DMS 273 (cell line): ENCODE measurements around the gene PPFIBP1.
"Not testable (repeated sequence)": the region's sequence is repeated elsewhere in the genome, so short reads cannot be mapped to it uniquely, and the experiment has no call there.

ENCODE experiments used
- DNase-seq: peaks from one replicate; lab custom pipeline; 2025; ENCODE audit not compliant: unreplicated experiment; lab: John Stamatoyannopoulos, UW

Gene PPFIBP1

DNA sequence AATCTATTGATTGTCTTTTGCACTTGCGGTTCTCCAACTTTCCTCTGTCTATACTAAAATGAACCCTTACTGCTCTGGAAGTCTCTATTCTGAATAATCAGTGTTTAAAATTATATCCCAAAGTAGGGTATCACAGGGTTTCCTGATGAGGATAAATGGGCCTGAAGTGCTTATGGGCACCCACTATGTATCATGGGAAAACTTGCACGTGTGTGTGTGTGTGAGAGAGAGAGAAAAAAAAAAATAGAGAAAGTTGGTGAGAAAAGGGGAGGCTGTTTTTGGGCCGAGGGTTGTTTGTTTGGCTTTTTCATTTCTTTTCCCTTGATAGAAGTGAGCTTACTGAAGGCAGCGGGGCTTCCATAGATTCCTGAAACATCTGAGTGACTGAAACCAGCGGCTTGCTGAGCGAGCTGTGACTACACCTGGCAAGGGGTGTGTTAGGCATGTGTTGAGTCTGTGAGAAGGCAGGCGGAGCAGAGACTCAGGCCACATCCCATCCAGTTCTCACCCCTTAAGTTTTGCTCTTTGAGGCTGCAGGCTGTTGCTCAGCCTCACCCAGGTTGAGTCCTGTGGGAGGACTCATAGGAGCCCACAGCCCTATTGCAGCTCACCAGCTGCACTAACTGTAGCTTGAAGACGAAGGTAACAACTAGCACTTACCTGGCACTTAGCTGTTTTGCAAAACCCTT is 17.2 kb downstream of the PPFIBP1 start:
- no peak for DNase-seq

DNA sequence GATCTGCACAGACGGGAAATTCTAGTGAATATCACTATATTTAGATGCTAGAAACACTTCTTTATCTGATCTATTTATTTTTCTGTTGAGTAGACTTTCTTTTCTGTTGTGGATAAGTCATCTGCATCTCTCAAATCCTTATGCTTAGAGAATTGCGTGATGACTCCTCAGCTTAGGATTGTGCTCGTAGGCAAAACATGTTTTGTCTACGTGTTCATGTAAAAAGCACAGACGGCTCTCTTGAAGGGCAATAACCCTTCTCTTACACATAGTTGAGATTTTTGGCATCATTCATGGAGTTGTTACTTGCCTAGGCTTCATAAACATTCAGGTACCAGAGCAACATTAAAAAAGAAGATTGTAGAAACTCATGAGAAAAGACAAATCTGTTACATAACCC is 18.6 kb downstream of the PPFIBP1 start:
- DNase-seq = no peak

DNA sequence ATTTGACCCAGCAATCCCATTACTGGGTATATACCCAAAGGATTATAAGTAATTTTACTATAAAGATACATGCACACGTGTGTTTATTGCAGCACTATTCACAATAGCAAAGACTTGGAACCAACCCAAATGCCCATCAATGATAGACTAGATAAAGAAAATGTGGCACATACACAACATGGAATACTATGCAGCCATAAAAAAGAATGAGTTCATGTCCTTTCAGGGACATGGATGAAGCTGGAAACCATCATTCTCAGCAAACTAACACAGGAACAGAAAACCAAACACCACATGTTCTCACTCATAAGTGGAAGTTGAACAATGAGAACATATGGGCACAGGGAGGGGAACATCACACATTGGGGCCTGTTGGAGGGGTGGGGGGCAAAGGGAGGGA is 20.9 kb downstream of the PPFIBP1 start:
- DNase-seq = not testable (repeated sequence)

DNA sequence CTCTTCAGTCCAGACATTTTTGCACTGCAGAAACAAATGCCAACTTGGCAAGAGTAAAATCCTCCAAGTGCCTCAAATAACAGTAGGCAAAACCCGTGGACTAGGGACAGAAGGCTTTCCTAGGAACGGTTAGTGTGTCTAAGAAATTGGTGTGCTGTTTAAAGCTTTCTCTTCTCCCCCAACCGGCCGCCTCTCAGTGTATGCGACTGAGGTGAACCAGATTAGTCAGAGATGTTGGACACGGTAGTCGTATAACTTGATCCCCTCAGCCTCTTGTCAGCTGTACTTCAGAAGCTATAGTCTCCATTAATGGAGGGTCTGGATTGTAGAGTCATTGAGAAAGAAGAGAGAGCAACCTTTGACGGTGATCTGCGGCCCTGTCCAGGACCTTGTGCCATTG is 21.7 kb downstream of the PPFIBP1 start:
- peak; percentile 32 for DNase-seq

DNA sequence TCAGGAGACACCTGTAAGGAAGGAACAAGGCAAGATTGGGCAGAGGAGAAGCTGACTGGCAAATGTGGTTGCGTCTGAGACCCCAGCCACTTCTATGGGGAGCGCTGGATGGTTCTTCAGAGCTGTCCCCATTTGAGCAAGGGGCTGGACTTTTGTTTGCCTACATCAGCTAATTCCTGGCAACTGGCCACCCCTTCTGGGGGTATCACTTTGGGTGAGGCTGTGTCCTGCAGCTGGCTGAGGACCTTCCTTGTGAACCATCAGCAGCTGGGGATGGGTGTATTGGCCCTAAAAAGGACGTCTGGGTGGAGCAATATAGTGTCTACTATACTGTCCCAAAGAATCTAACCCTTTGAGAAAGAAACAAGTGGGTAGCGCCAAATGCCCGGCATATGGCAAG is 23.6 kb downstream of the PPFIBP1 start:
- no peak for DNase-seq

DNA sequence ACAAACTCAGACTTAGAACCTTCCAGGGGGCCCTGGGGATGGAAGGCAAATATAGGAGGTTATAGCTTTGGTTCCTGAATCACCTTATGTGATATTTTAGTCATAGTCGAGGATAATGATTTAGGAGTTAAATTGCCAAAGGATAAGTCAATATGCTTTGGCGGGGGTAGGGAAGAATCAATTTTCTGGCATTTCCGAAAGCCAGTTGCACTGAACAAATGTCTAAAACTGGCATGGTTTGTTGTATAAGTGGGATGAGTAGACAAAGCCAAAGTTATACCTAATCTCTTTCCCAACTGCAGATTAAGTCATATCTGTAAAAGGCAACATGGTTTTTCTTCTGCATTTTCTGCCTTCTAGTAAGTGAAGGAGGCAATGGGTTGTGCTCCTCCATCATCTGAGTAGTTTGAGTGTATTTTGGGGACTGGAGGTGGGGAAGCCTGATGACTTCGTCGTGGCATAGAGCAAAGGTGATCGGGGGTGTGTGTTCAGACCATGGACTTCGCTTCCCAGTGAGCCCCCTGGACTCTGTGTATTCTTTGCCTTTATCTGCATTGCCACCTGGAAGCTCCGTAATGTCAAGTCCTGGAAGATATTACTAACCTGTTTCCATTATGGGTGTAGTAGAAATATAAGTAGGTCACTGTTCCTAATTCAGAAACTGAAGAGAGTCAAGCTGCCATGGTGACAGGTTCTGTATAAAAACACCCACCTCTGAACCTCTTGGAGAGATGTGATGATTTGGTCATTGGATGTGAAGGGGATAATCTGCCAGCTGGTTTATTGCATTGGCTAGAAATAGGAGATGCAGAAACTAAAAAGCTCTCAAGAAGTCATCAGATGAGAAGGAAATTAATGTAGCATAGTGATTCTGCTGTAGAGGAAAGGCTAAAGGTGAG is 24.5 kb downstream of the PPFIBP1 start:
- no peak for DNase-seq

DNA sequence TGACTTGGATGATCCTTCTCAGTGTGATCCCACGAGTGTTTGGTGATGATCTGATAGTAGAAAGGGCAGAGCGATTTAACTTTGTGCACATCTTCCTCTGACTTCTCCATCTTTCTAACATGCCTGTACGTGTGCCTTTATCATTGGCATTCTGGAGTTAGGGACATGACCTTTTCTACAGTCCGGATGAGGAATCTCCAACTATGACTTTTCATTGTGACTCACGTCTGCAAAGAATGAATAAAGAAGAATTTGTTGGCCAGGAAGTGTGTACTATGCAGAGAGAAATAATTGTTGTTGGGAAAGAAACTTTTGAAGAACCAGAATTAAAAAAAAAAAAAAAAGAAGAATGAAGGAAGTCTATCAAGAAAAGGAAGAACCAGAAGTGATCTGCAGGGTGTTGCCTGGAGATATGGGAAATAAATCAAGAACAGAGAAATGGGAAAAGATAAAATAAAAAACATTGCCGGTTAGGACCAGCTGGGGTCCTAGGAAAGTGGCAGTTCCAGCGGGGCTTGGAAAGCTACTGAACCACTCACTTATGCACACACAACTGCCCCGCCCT is 25.3 kb downstream of the PPFIBP1 start:
- no peak for DNase-seq

DNA sequence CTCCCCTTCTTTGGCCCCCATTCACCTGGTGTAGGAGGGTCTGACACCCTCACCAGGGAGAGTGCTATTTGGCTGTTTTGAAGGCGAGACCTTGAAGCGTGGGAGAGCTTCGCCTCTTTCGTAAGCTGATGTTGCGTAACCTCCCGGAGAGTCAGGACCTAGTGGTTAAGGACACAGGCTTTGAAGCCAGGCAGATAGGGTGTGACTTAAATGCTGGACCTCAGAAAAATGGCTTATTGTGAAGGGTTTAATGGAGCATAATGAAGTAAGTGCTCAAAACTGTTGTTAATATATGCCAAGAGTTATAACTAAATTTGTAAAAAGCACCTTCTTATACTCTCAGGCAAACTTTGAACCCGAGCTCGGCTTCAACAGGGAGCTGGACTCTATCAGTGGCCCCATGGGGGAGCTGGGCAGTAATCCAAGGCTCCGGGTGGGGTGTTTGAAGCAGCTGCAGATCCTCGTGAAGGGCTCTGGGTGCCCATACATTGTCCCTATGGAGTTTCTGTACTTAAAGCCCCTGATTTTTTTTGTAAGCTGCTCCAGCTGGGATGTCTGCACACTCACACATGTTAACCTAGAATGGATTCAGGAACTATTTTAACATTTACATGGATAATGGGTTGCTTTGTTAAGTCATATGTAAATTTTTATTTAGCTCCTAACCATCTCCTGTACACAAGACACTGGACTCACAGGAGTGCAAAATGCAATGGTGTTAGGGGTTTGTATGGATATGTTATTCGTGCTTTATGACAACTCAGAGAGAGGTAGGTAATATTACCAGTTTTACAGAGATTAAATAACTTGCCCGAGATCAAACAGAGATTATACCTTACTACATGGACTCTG is 26.0 kb downstream of the PPFIBP1 start:
- peak; percentile 64 for DNase-seq

DNA sequence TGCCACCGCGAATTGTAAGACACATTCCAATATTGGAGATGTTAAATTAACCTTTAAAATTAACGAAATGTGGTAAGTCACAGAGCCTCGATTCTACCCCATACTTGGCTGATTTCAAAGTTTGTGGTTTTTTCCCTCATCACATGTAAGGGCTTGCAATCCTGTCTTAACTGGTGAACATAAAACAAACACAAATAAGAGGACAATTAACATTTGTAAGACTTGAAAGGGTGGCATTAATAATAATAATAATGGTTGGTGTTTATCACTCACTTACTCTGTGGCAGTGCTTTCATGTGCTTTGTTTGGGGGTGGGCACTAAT is 26.6 kb downstream of the PPFIBP1 start:
- no peak for DNase-seq

DNA sequence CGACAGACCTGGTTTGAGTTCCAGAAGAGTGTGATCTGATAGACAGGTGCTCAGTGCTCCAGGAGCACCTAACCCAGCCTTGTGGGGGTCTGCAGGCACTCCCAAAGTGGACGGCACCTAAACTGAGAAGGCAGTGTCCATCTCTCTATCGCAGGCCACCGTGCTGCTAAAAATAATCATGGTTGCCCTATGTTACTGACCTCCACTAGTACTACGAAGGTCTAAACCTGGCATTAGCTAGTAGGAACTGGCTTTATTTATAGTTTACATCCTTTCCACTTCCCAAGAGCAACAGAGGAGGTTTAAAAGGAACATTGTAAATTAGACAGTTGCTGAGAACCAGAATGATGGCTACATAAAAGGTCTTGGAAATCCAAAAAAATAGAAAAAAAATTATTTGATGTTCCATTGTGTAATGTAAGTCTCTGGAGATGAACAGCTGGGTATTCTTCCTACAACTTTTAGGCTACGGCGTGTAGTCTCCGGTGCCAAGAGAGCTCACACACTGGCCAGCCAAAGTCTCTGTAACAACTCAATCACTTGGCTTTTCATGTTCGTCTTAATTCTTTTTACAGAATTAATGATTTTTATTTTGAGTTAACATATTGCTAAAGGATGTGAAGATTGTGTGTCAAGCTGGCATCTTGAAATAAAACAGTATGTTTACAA is 27.3 kb downstream of the PPFIBP1 start:
- DNase-seq = no peak

DNA sequence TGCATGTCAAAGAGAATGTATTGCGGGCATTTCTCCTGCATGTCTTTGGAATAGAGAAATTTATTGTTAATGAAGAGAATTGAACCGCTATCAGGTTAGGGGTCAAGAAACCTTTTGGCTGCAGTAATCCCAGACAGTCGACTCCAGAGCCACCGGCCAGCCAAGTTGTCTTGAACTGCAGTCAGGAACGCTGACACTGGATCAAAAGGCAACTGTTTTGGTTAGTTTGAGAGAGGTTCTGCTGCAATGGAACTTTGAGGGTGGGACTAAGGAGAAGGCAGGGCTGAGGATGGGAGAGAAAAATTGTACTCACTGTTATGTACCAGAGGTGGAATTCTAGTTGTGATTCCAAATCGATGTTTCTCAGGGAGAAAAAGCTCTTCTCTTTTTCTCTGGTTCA is 28.2 kb downstream of the PPFIBP1 start:
- DNase-seq = no peak

DNA sequence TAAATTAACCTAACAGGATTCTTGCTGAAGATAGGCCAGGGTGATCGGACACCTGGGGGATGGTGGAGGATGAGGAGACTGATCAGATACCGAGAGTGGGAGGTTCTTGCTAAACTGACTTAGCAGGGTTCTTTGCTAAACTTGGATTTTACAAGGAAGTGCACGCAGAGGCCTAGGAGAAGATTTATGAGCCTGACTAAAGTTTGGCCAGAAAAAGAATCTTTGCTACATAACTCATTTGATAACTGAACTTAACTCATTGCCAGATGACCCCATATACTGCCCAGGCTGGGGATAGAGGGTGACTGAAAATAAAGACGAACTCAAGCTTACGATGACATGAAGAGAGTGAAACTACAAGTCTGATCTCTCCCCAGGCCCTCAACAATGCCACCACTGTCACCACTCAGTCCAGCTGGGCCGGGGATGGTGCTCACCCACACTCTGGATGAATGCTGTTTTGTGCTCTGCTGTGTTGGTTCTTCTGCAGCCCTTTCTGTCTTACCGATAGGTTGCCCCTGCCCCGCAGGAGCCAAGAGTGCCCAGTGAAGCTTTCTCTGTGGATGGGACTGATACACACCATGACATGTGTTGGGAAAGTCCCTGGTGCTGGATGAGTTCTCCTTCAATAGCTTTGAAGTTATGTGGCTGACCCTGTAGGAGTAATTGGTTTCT is 29.0 kb downstream of the PPFIBP1 start:
- DNase-seq = no peak

DNA sequence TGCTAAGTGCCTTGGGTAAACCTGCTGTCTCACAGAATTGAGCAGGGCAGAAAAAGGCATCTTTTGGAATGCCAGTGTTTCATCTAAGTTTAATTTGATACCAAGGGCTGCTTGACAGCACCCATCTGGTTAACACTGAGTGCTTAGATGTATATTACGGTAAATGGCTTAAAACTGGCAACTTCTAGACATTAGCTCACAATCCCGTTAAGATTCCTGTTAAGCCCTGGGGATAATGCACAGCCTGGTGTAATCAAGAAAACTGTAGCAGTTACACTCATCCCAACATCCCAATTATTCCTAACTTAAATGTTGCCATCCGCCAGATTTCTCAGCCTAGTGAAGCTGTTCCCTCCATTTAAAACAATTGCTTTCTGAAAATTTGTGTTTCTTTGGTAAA is 29.9 kb downstream of the PPFIBP1 start:
- peak; percentile 9 for DNase-seq

DNA sequence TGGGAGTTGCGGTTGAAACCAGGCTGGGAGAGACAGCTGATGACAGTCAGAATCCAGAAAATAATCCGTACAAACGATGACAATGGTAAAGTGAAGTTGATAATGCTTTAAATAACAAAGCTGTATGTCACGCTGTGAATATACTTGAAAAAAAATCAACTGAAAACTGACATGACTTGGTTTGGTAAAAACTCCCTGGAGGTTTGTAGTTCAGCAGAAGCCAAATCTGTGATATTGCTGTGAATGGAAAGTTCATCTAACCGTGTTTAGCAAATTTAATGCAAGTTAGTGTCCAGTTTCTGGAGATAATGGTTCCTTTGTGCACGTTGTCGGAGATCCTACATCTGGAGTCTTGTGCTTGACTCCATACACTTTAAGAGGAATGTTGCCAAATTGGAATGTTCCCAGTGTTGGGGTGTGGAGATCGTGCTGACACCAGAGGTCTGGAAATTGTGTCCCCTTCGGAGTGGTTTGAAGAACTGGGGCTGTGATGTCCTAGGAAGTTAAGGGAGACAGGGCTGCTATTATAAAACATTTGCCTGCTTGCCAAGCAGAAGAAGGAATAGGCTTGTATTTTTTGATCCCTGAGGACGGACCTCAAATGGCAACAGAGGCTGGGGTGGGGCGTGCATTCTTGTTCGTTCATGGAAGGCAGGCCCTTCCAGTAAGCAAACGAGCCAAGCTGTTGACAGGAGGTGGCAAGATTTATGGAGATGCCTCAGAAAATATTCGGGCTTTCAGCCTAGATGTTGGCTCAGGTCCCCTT is 30.6 kb downstream of the PPFIBP1 start:
- peak; percentile 81 for DNase-seq

DNA sequence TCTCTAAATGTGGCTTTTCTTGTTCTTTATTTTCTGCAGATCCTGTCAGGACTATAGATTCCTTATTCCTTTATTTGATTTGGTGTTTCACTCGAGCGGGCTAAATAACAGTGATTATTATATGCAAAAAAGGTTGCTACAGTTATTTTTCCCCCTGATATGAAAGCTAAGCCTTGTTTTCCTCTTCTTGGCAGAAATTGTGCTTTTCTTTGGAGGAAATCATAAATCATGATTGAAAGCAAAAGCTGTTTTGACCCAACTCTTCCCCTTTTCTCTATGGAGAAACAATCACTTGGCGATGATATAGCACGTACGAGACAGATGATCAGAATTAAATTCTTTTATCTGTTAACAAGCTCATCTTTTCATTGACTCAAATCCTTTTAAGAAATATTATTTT is 31.4 kb downstream of the PPFIBP1 start:
- DNase-seq = no peak

DNA sequence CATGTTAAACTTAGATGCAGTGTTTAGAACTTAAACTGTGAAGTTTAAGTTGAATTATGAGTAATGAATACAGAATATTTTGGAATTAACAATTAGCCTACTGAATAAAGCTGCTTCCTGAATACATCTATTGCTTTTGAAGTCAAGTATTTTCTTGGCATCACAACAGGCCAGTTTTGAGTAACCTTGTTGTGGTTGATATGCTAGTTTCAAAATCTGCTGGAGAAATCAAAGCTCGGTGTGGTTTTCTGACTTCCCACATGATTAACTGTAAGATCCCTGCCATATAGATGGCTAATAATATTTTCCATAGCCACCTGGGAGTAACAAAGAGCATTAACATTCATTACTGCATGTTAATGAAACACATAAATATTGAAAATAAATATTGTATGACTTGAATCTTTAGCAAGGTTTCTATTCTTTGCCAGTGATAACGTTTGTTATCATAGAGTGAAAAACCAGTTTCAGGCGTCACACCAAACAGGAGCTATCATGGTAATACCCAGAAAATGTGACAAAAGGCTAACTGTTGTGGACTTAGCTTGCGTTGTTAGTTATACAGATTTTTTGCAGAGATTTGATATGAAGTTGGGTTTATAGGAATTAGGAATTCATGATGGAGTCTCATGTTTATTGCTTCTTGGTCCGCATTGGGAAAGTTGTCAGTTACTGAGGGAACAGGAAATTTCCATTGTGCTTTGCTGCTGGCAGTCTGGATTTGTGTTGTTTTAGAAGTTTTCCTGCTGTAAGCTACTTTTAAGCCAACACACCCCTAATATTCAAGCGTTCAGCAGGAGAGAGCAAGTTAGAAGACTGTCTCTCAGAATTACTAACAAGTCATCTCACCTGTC is 32.1 kb downstream of the PPFIBP1 start:
- peak; percentile 2 for DNase-seq

DNA sequence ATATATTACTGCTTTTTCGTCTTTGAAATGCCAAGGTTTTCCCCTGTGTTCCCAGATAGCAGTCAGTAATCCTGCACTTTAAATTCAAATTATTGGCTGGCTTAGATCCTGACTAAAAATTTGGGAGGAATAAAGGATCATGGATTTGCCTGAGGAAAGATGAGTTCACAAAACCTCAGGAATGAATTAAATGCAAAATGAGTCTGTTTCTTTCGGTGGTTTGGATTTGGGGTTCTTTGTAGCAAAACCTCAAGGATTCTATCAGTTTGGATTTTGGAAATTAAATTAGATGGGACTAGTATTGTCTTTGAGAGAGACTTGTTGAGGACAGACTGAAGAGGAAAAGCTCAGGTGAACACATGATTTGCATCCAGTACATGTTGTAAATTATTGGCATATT is 36.1 kb downstream of the PPFIBP1 start:
- DNase-seq = no peak

DNA sequence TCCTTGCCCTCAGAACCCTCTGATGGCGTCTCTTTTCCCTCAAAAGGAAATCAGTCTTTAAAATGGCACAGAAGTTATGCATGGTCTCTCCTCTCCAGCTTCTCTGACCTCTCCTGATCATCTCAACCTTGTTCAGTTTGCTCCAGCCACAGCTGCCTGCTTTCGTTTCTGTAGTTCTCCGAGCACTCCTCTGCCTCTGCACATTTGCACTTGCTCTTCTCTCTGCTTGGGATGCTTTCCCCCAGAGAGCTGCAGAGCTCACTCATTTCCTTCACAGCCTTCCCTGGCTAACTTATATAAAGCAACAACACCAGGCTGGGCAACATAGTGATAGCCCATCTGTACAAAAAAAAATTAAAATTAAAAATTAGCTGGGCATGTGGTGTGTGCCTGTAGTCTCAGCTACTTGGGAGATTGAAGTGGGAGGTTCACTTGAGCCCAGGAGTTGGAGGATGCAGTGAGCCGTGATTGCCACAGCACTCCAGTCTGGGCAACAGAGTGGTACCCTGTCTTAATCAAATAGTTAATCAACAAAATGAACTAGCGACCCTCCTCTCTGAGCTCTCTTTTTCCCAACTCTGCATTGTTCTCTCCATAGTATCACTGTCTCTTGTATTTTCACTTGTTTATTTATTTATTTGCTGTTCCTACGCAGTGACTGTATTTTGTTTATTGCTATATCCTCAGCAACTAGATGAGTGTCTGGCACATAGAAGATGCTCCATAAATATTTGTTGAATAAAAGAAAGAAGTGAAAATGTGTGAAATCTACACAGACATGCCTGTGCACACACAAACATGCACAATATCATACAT is 37.7 kb downstream of the PPFIBP1 start:
- DNase-seq = no peak
